WTC11 (cell line): ENCODE results near the gene UAP1L1. TPM values are rescaled to one million over a fixed set of nuclear protein-coding genes. Genes with fewer than 3 reads are reported as not detected.
A peak's percentile ranks its signal among the peaks of the same experiment; 100 is the strongest.

Experiments
- ATAC-seq: fragments of 200-7000 bp; cut with Tn5 transposase; 2 replicates; pipeline ENCODE4 v1.10.0; 2021; ENCODE audit warnings: mild to moderate bottlenecking, moderate library complexity
- CTCF ChIA-PET: fragments of 300-600 bp; sonication (Branson Sonifier 250); formaldehyde crosslinking; loops from one replicate; lab custom pipeline; 2021; ENCODE audit warnings: antibody characterized with exemption; lab: Charles Lee
- POLR2A ChIA-PET: fragments of 350-600 bp; sonication (Branson Sonifier 250); formaldehyde crosslinking; loops from one replicate; lab custom pipeline; 2021; ENCODE audit warnings: antibody characterized with exemption; lab: Charles Lee
- DNase-seq: peaks from one replicate; pipeline ENCODE4 v3.0.0; 2021; ENCODE audit warnings: low spot score
- H3K27ac Mint-ChIP-seq: 2 replicates; pipeline ENCODE4 v1.8.0; 2021; ENCODE audit warnings: mixed read lengths
- H3K27me3 Mint-ChIP-seq: 2 replicates; pipeline ENCODE4 v1.8.0; 2021; ENCODE audit warnings: low read depth, mild to moderate bottlenecking, moderate library complexity, mixed read lengths
- H3K36me3 Mint-ChIP-seq: 2 replicates; pipeline ENCODE4 v1.8.0; 2021; ENCODE audit warnings: mixed read lengths
- H3K4me1 Mint-ChIP-seq: 2 replicates; pipeline ENCODE4 v1.8.0; 2022; ENCODE audit warnings: mixed read lengths
- H3K4me3 Mint-ChIP-seq: 2 replicates; pipeline ENCODE4 v1.8.0; 2021; ENCODE audit warnings: mild to moderate bottlenecking, moderate library complexity, mixed read lengths
- H3K9me3 Mint-ChIP-seq: 2 replicates; pipeline ENCODE4 v1.8.0; 2021; ENCODE audit warnings: mixed read lengths
- ATF1 ChIP-seq: sonication (generic); formaldehyde crosslinking; IDR thresholded peaks from 2 replicates; pipeline ENCODE4 v1.8.1; 2023; ENCODE audit warnings: mild to moderate bottlenecking, moderate library complexity, missing genetic modification reagents
- ATF2 ChIP-seq: sonication (generic); formaldehyde crosslinking; IDR thresholded peaks from 2 replicates; pipeline ENCODE4 v1.8.1; 2022; ENCODE audit warnings: low read depth, missing genetic modification reagents, borderline replicate concordance
- CDX4 ChIP-seq: fragments of 250-450 bp; sonication (Bioruptor Pico); IDR thresholded peaks from 2 replicates; pipeline ENCODE4 v1.9.0; 2021; ENCODE audit warnings: moderate library complexity, mild to moderate bottlenecking, inconsistent platforms, borderline replicate concordance
- E2F1 ChIP-seq: sonication (generic); formaldehyde crosslinking; IDR thresholded peaks from 2 replicates; pipeline ENCODE4 v1.8.0; 2022; ENCODE audit warnings: mild to moderate bottlenecking, missing genetic modification reagents
- E2F4 ChIP-seq: sonication (generic); formaldehyde crosslinking; IDR thresholded peaks from 2 replicates; pipeline ENCODE4 v1.8.1; 2022; ENCODE audit warnings: low read depth, mild to moderate bottlenecking, moderate library complexity, missing genetic modification reagents, borderline replicate concordance
- EMX1 ChIP-seq: fragments of 250-450 bp; sonication (Bioruptor Pico); IDR thresholded peaks from 2 replicates; pipeline ENCODE4 v1.8.0; 2021; ENCODE audit warnings: mild to moderate bottlenecking
- ETV6 ChIP-seq: sonication (generic); formaldehyde crosslinking; IDR thresholded peaks from 2 replicates; pipeline ENCODE4 v1.8.1; 2022; ENCODE audit warnings: mild to moderate bottlenecking, missing genetic modification reagents
- FOXK1 ChIP-seq: sonication (generic); formaldehyde crosslinking; IDR thresholded peaks from 2 replicates; pipeline ENCODE4 v1.8.0; 2022; ENCODE audit warnings: mild to moderate bottlenecking, moderate library complexity, missing genetic modification reagents
- FOXP1 ChIP-seq: sonication (generic); formaldehyde crosslinking; IDR thresholded peaks from 2 replicates; pipeline ENCODE4 v1.8.0; 2022; ENCODE audit warnings: missing genetic modification reagents, mild to moderate bottlenecking, moderate library complexity, borderline replicate concordance
- GTF2I ChIP-seq: fragments of 250-450 bp; sonication (Bioruptor Pico); conservative IDR thresholded peaks from 2 replicates; pipeline ENCODE4 v1.4.0; 2021; ENCODE audit warnings: mild to moderate bottlenecking
- JUN ChIP-seq: sonication (generic); formaldehyde crosslinking; IDR thresholded peaks from 2 replicates; pipeline ENCODE4 v1.8.0; 2023; ENCODE audit warnings: mild to moderate bottlenecking, missing genetic modification reagents
- KAT7 ChIP-seq: sonication (generic); formaldehyde crosslinking; IDR thresholded peaks from 2 replicates; pipeline ENCODE4 v1.8.1; 2023; ENCODE audit warnings: missing genetic modification reagents, mild to moderate bottlenecking, borderline replicate concordance
- MAX ChIP-seq: sonication (generic); formaldehyde crosslinking; IDR thresholded peaks from 2 replicates; pipeline ENCODE4 v1.8.0; 2022; ENCODE audit warnings: mild to moderate bottlenecking, missing genetic modification reagents
- MLX ChIP-seq: sonication (generic); formaldehyde crosslinking; IDR thresholded peaks from 2 replicates; pipeline ENCODE4 v1.8.1; 2023; ENCODE audit warnings: mild to moderate bottlenecking, missing genetic modification reagents, moderate library complexity
- NFATC4 ChIP-seq: fragments of 250-450 bp; sonication (Bioruptor Pico); IDR thresholded peaks from 2 replicates; pipeline ENCODE4 v1.9.0; 2021; ENCODE audit warnings: mild to moderate bottlenecking
- NFYB ChIP-seq: sonication (generic); formaldehyde crosslinking; conservative IDR thresholded peaks from 2 replicates; pipeline ENCODE4 v1.8.0; 2022; ENCODE audit warnings: low read depth, missing genetic modification reagents
- NR1H2 ChIP-seq: sonication (generic); formaldehyde crosslinking; IDR thresholded peaks from 2 replicates; pipeline ENCODE4 v1.9.0; 2021; ENCODE audit warnings: mild to moderate bottlenecking, moderate library complexity, missing genetic modification reagents
- PREB ChIP-seq: sonication (generic); formaldehyde crosslinking; IDR thresholded peaks from 2 replicates; pipeline ENCODE4 v1.8.1; 2022; ENCODE audit warnings: mild to moderate bottlenecking, missing genetic modification reagents, moderate library complexity, borderline replicate concordance
- RORB ChIP-seq: fragments of 250-450 bp; sonication (Bioruptor Pico); IDR thresholded peaks from 2 replicates; pipeline ENCODE4 v1.9.0; 2021; ENCODE audit warnings: mild to moderate bottlenecking
- SMAD3 ChIP-seq: sonication (generic); formaldehyde crosslinking; IDR thresholded peaks from 2 replicates; pipeline ENCODE4 v1.8.0; 2022; ENCODE audit warnings: missing genetic modification reagents, mild to moderate bottlenecking, borderline replicate concordance
- USF1 ChIP-seq: sonication (generic); formaldehyde crosslinking; IDR thresholded peaks from 2 replicates; pipeline ENCODE4 v1.8.0; 2022; ENCODE audit warnings: mild to moderate bottlenecking, missing genetic modification reagents
- ZBTB21 ChIP-seq: sonication (generic); formaldehyde crosslinking; IDR thresholded peaks from 2 replicates; pipeline ENCODE4 v1.8.1; 2023; ENCODE audit warnings: mild to moderate bottlenecking, missing genetic modification reagents, borderline replicate concordance
- ZBTB43 ChIP-seq: sonication (generic); formaldehyde crosslinking; IDR thresholded peaks from 2 replicates; pipeline ENCODE4 v1.8.1; 2023; ENCODE audit warnings: mild to moderate bottlenecking, missing genetic modification reagents
- ZNF232 ChIP-seq: sonication (generic); formaldehyde crosslinking; IDR thresholded peaks from 2 replicates; pipeline ENCODE4 v1.8.0; 2022; ENCODE audit warnings: mild to moderate bottlenecking, missing genetic modification reagents
- ZNF423 ChIP-seq: fragments of 250-450 bp; sonication (Bioruptor Pico); IDR thresholded peaks from 2 replicates; pipeline ENCODE4 v2.1.2; 2022; ENCODE audit warnings: mild to moderate bottlenecking, moderate library complexity
- ZNF425 ChIP-seq: fragments of 250-450 bp; sonication (Bioruptor Pico); conservative IDR thresholded peaks from 2 replicates; pipeline ENCODE4 v1.9.0; 2021; ENCODE audit warnings: mild to moderate bottlenecking
- total RNA-seq: library from RNA; stranded (reverse); gene quantifications from 3 replicates; pipeline ENCODE4 v1.2.3, GENCODE V29; 2021

The UAP1L1 gene
- total RNA-seq, 1 experiment from 2014 or later: 17.7 TPM

GRCh38 chr9:137129456-137130175 is 52.3 kb downstream of the UAP1L1 start:
- Mint-ChIP-seq H3K27ac (no peak overlapping the region), H3K9me3 (no peaks in the 10 kb centered on the region), H3K36me3 (no peaks in the 10 kb centered on the region), H3K4me1 (peaks cover 14% of the 10 kb centered on the region), H3K4me3 (peak overlapping the region; percentile 78), H3K27me3 (peaks cover 23% of the 10 kb centered on the region)
- DNase-seq (peak; percentile 87), ATAC-seq (peak; percentile 96)
- CTCF ChIA-PET: interaction anchor here (0.7 to 3.1 kb wide), 29 partner anchors 8 to 185 kb away, joined by 3 to 31 read pairs (median 7); partner anchors contain the start of genes ANAPC2, CYSRT1, DPP7 and FBXW5
- POLR2A ChIA-PET: interaction anchor here (1.0 to 1.6 kb wide), 8 partner anchors 9 to 519 kb away, joined by 3 to 9 read pairs (median 6); partner anchors contain the start of genes GRIN1, MAN1B1, TPRN and TUBB4B
- TF ChIP-seq RORB: no peak
- TF ChIP-seq KAT7 (CRISPR knock-in tag): no peak
- no peak for TF ChIP-seq NFYB (CRISPR knock-in tag)
- no peak for TF ChIP-seq NFATC4 (CRISPR knock-in tag)
- 0 out of 2 replicates have a peak, but pooled peaks have one; percentile 37 for TF ChIP-seq ATF1 (CRISPR knock-in tag)
- TF ChIP-seq EMX1 (CRISPR knock-in tag): no peak
- no peak for TF ChIP-seq ZNF423 (CRISPR knock-in tag)
- TF ChIP-seq USF1 (CRISPR knock-in tag): peak; percentile 49; the same call in 1 of the 2 replicates
- TF ChIP-seq GTF2I (CRISPR knock-in tag): no peak
- TF ChIP-seq NR1H2 (CRISPR knock-in tag): no peak
- no peak for TF ChIP-seq CDX4
- TF ChIP-seq ZNF232 (CRISPR knock-in tag): peak; percentile 74
- no peak for TF ChIP-seq ATF2 (CRISPR knock-in tag)
- TF ChIP-seq E2F4 (CRISPR knock-in tag): no peak
- peak; percentile 89 for TF ChIP-seq FOXK1 (CRISPR knock-in tag)
- no peak; the same call in 1 of the 2 replicates for TF ChIP-seq MLX (CRISPR knock-in tag)
- no peak; the same call in none of the 2 replicates for TF ChIP-seq ZBTB43
- no peak for TF ChIP-seq JUN
- peak; percentile 75 for TF ChIP-seq MAX (CRISPR knock-in tag)
- TF ChIP-seq ZNF425 (CRISPR knock-in tag): no peak
- TF ChIP-seq E2F1 (CRISPR knock-in tag): no peak
- TF ChIP-seq ZBTB21 (CRISPR knock-in tag): no peak
- peak; percentile 90 for TF ChIP-seq ETV6 (CRISPR knock-in tag)
- no peak; the same call in 1 of the 2 replicates for TF ChIP-seq SMAD3
- TF ChIP-seq PREB (CRISPR knock-in tag): no peak
- TF ChIP-seq FOXP1: peak; percentile 72
